ENCODE results near the gene SH3GLB1.

DNA sequence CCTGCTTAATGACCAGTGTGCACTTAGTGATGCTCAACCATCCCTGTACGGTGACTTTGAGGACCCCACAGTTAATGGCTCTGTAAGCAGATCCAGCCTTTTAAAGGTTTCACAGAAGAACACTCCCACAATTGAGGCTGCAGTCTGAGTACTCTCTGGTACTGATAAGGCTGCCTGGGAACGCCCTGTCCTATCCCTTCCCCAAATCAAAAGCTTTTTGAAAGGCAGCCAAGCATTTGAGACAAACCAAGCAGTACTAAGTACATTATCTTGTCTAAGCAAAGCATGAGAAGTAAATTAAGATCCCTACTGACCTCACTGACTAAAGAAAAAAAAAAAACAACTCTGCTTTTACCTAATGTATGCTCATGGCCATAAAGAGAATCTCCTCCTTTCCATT, 60.7 kb downstream of the SH3GLB1 start:
- TF ChIP-seq POLR2A (IDR thresholded peaks at IDR 0.05; ENCODE audit: low read length) (no peak), GATA1 (IDR thresholded peaks at IDR 0.05; ENCODE audit: low read depth, low read length) (no peak)

All from erythroblast (primary cell).